Stimulated activated CD8-positive, alpha-beta memory T cell treated with anti-CD3 and anti-CD28 coated beads, Interleukin-12 subunit alpha, Interleukin-12 subunit beta, amount 100 ng/mL, for 4 hours (primary cell): ENCODE data around the gene CCDC82.

Experiments used
- DNase-seq: peaks from one replicate; pipeline ENCODE4 v3.0.0-alpha.2; 2020; ENCODE audit warnings: low read depth

CCDC82 gene

DNA sequence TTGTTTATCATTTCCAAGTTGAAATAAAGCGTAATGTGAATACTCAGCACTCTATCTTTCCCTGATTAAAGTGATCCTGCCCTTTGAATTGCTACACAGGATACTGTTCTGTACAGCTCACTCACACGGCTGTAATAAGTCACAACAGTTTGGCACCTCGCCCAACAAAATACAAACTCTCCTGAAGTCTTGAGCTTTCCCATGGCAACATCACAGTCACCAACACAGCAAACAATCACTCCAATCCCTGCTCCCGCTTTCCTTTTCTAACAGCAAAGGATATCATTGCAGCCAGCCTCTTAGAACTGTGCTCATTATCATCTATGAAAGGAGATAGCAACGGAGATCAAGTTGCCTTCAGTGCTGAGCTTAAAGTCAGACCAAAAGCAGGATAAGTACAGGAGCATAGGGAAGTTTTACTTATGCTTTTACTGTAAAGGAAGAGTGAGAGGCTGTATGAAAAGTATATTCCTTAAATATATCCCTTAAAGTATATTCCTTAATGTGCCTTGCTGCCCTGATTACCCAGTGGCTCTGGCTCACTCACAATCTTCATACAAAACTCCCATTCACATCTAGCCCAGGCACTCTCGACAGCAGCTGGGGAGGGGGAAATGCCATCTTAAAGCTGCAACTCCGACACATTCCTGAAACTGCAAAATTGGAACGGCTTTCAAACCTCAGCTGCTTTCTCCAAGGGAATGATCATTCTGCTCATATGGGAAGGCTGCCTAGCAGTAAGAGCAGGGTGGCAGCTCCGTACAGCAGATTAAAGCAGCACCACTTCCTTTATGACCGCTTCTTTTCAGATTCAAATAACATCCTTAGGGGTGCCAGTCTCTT is 82.6 kb downstream of the CCDC82 start:
- DNase-seq: no peak

- DNase-seq: no peak
Observed at GRCh38 chr11:96306600-96306932, 83.1 kb downstream of the CCDC82 start.

- no peak for DNase-seq
Observed at GRCh38 chr11:96306071-96306470, 83.6 kb downstream of the CCDC82 start.

GRCh38 chr11:96303980-96304379 is 85.7 kb downstream of the CCDC82 start:
- no peak for DNase-seq

GRCh38 chr11:96303064-96303463 is 86.6 kb downstream of the CCDC82 start:
- no peak for DNase-seq
